Aorta (tissue), 5 donors: ENCODE results near the gene TXNL4A. TPM values are rescaled to one million over a fixed set of nuclear protein-coding genes. Genes with fewer than 3 reads are reported as not detected.
A peak's percentile ranks its signal among the peaks of the same experiment; 100 is the strongest.
"Not testable (repeated sequence)": the region's sequence is repeated elsewhere in the genome, so short reads cannot be mapped to it uniquely, and the experiment has no call there.

Source experiments
- ATAC-seq: fragments of 200-7000 bp; cut with Tn5 transposase; one replicate; pipeline ENCODE4 v1.9.1; 2022; ENCODE audit warnings: moderate library complexity; ENCODE audit not compliant: low FRiP score
- DNase-seq, 2 donors: peaks; one replicate each; pipeline ENCODE4 v3.0.0-alpha.2; 2020
- H3K27ac ChIP-seq, 2 donors: one replicate each; pipeline ENCODE4 v1.5.1; 2013; ENCODE audit warnings: low read length in 2 of 2, mild to moderate bottlenecking in 2 of 2, moderate library complexity in 2 of 2, control low read depth in 1 of 2, inconsistent platforms in 1 of 2, low read depth in 1 of 2
- H3K27me3 ChIP-seq, 2 donors: one replicate each; pipeline ENCODE4 v1.6.1; 2013; ENCODE audit warnings: control low read depth in 1 of 2, low read length in 1 of 2, mild to moderate bottlenecking in 1 of 2, moderate library complexity in 1 of 2; ENCODE audit not compliant: insufficient read depth in 2 of 2, control insufficient read depth in 1 of 2
- H3K36me3 ChIP-seq, 2 donors: one replicate each; pipeline ENCODE4 v1.6.1; 2013; ENCODE audit warnings: control low read depth in 1 of 2, low read length in 1 of 2, mild to moderate bottlenecking in 1 of 2; ENCODE audit not compliant: insufficient read depth in 2 of 2, control insufficient read depth in 1 of 2
- H3K4me1 ChIP-seq, 2 donors: one replicate each; pipeline ENCODE4 v1.6.1; 2013; ENCODE audit warnings: low read length in 2 of 2, control low read depth in 1 of 2, mild to moderate bottlenecking in 1 of 2, moderate library complexity in 1 of 2; ENCODE audit not compliant: insufficient read depth in 2 of 2, control insufficient read depth in 1 of 2
- H3K4me3 ChIP-seq, 2 donors: one replicate each; pipeline ENCODE4 v1.5.1; 2013; ENCODE audit warnings: low read length in 2 of 2, control low read depth in 1 of 2, mild to moderate bottlenecking in 1 of 2
- H3K9me3 ChIP-seq: one replicate; pipeline ENCODE4 v1.6.1; 2013; ENCODE audit warnings: mild to moderate bottlenecking, low read length; ENCODE audit not compliant: control insufficient read depth
- WGBS, 2 donors: extraction: QIAGEN DNeasy Blood & Tissue Kit; methylation state at CpG; one replicate each; pipeline ENCODE4 v1.1.7; 2013; 5-methylcytosine and 5-hydroxymethylcytosine counted together
- intact Hi-C, 2 donors: fragments of 100-400 bp; cut with DNase I; formaldehyde crosslinking; loops; one replicate each; pipeline versions ENCODE4 v1.14.2 to v1.15.0; 2022
- polyA plus RNA-seq, 2 donors: library from polyadenylated mRNA; stranded (reverse); fragments of 200-250 nt; gene quantifications; one replicate each; pipeline ENCODE4 v1.2.3, GENCODE V29; 2013
- total RNA-seq, 2 donors: library from RNA; stranded (reverse); fragmentation: NEBNext Ultra II Directional; extraction: Animal tissue kit (Norgen Biotek cat#: 25700); gene quantifications; one replicate each; pipeline ENCODE4 v1.2.1, GENCODE V29; 2021
- donor health status: healthy with polysubstance abuse.
- donor health status: Bipolar disorder and iron deficiency.
- donor health status: DM: no; HTN: no; CAD: no.
- donor health status: DM: no; HTN: no; CAD: no.
- donor health status: DM: yes; HTN: yes; CAD: no.

Gene TXNL4A
- total and polyA plus RNA-seq, 4 donors = 69.5 to 109 (median 71.9) TPM

- H3K27ac ChIP-seq, H3K9me3 ChIP-seq, intact Hi-C loops, H3K4me3 ChIP-seq, ATAC-seq, H3K4me1 ChIP-seq, H3K36me3 ChIP-seq, H3K27me3 ChIP-seq, DNase-seq: not testable (repeated sequence)
Measured at GRCh38 chr18:80027719-80028118, 39.4 kb upstream of the TXNL4A start.

- no peaks in the 10 kb centered on the region for H3K27me3 ChIP-seq
- H3K27ac ChIP-seq = no peak overlapping the region
- H3K4me1 ChIP-seq = no peaks in the 10 kb centered on the region
- H3K4me3 ChIP-seq = no peak overlapping the region
- H3K9me3 ChIP-seq = peaks cover 14% of the 10 kb centered on the region
- ATAC-seq (no peak), DNase-seq (no peak)
- intact Hi-C loops = no loop called here
- 96% methylated on average over 7 of the region's 7 CpGs for WGBS, 2 donors
- H3K36me3 ChIP-seq = peaks cover 0 to 2% of the 10 kb centered on the region in 2 donors
Measured at GRCh38 chr18:80026363-80026762, 38.0 kb upstream of the TXNL4A start.

- DNase-seq = no peak
- intact Hi-C loops = no loop called here
- Histone ChIP-seq H3K27ac (no peak overlapping the region), H3K9me3 (peaks cover 16% of the 10 kb centered on the region), H3K4me3 (no peak overlapping the region), H3K4me1 (no peaks in the 10 kb centered on the region), H3K36me3 (peaks cover 0 to 2% of the 10 kb centered on the region in 2 donors), H3K27me3 (no peaks in the 10 kb centered on the region)
- no peak for ATAC-seq
- WGBS, 2 donors = 58 to 65% methylated on average over 4 of the region's 4 CpGs
Measured at GRCh38 chr18:80023173-80023572, 34.8 kb upstream of the TXNL4A start.

GRCh38 chr18:80022613-80023012, 34.2 kb upstream of the TXNL4A start:
- intact Hi-C loops = no loop called here
- Histone ChIP-seq H3K36me3 (peaks cover 0 to 2% of the 10 kb centered on the region in 2 donors), H3K9me3 (peaks cover 16% of the 10 kb centered on the region), H3K4me1 (no peaks in the 10 kb centered on the region), H3K27me3 (no peaks in the 10 kb centered on the region), H3K27ac (no peak overlapping the region), H3K4me3 (no peak overlapping the region)
- no peak for ATAC-seq
- 29 to 33% methylated on average over 1 of the region's 1 CpG for WGBS, 2 donors
- DNase-seq = no peak

GRCh38 chr18:80012714-80013113, 24.4 kb upstream of the TXNL4A start:
- H3K27me3 ChIP-seq = no peaks in the 10 kb centered on the region
- no peak overlapping the region for H3K27ac ChIP-seq
- ATAC-seq (no peak), DNase-seq (no peak)
- H3K9me3 ChIP-seq = peaks cover 2% of the 10 kb centered on the region
- H3K4me1 ChIP-seq = no peaks in the 10 kb centered on the region
- no peak overlapping the region for H3K4me3 ChIP-seq
- intact Hi-C loops = no loop called here
- 98% methylated on average over 20 of the region's 20 CpGs for WGBS, 2 donors
- H3K36me3 ChIP-seq = no peaks in the 10 kb centered on the region

- 93 to 97% methylated on average over 14 of the region's 14 CpGs for WGBS, 2 donors
- ATAC-seq, H3K9me3 ChIP-seq, H3K27me3 ChIP-seq, H3K36me3 ChIP-seq, H3K4me3 ChIP-seq, H3K27ac ChIP-seq, DNase-seq, H3K4me1 ChIP-seq: not testable (repeated sequence)
- intact Hi-C loops = loop anchor here in 1 of 2 donors (2.0 kb wide), 1 partner anchor 23 kb away; the partner anchor contains the start of gene TXNL4A
Measured at GRCh38 chr18:80011496-80012137, 23.3 kb upstream of the TXNL4A start.

- intact Hi-C loops = loop anchor here in 1 of 2 donors (1.0 to 2.0 kb wide), 2 partner anchors 22 to 24 kb away; partner anchors contain the start of genes RBFA and TXNL4A
- DNase-seq = peak in 1 of 2 donors; percentile 65
- Histone ChIP-seq H3K4me1 (no peaks in the 10 kb centered on the region), H3K27me3 (no peaks in the 10 kb centered on the region), H3K9me3 (peaks cover 2% of the 10 kb centered on the region), H3K4me3 (no peak overlapping the region), H3K36me3 (no peaks in the 10 kb centered on the region), H3K27ac (peak overlapping the region in 1 of 2 donors; percentile 75)
- WGBS, 2 donors = 23 to 38% methylated on average over 5 of the region's 5 CpGs
- ATAC-seq = peak; percentile 33
Measured at GRCh38 chr18:80010551-80010906, 22.2 kb upstream of the TXNL4A start.

GRCh38 chr18:80009661-80010550, 21.5 kb upstream of the TXNL4A start:
- Histone ChIP-seq H3K4me3 (no peak overlapping the region), H3K9me3 (peaks cover 2% of the 10 kb centered on the region), H3K27me3 (no peaks in the 10 kb centered on the region), H3K36me3 (no peaks in the 10 kb centered on the region), H3K27ac (peak overlapping the region in 1 of 2 donors; percentile 34), H3K4me1 (no peaks in the 10 kb centered on the region)
- ATAC-seq (peak; percentile 87), DNase-seq (peak; percentile 87 to 89)
- 51 to 64% methylated on average over 16 of the region's 16 CpGs for WGBS, 2 donors
- intact Hi-C loops = loop anchor here in 1 of 2 donors (1.0 to 2.0 kb wide), 2 partner anchors 21 to 24 kb away; partner anchors contain the start of genes RBFA and TXNL4A
